ENCODE data around the gene SSNA1.

The SSNA1 gene

GRCh38 chr9:137168904-137169856 lies 19.3 kb upstream of the SSNA1 start:
- DNase-seq, result no peak

DNA sequence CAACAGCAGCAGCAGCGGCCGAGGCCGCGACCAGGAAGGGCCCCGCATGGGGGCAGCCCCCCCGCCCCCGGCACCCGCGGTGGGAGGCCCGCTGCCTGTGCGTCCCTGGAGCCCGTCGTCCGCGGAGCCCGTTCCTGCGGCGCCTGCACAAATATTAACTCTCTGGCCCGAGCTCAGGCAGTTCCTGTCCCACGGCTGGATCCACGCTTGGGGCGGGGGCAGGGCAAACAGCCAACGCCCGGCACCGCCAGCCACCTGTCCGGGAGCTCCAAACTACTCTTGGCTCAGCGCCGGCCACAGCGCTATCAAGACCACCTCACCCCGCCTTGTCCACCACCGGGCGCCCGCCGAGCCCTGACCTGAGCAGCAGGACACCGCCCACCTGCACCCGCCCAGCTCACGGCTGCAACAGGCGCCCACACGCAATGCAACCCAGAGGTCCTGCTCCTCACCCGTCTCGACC lies 18.5 kb upstream of the SSNA1 start, which contains the start of gene LRRC26:
Gene LRRC26, minus strand, starts transcription at position 156 of the 463 bp plus-strand sequence. Its CDS starts 108 bp downstream, at position 48.
- DNase-seq, result no peak

GRCh38 chr9:137170486-137171148 lies 17.9 kb upstream of the SSNA1 start:
- no peak for DNase-seq

DNA sequence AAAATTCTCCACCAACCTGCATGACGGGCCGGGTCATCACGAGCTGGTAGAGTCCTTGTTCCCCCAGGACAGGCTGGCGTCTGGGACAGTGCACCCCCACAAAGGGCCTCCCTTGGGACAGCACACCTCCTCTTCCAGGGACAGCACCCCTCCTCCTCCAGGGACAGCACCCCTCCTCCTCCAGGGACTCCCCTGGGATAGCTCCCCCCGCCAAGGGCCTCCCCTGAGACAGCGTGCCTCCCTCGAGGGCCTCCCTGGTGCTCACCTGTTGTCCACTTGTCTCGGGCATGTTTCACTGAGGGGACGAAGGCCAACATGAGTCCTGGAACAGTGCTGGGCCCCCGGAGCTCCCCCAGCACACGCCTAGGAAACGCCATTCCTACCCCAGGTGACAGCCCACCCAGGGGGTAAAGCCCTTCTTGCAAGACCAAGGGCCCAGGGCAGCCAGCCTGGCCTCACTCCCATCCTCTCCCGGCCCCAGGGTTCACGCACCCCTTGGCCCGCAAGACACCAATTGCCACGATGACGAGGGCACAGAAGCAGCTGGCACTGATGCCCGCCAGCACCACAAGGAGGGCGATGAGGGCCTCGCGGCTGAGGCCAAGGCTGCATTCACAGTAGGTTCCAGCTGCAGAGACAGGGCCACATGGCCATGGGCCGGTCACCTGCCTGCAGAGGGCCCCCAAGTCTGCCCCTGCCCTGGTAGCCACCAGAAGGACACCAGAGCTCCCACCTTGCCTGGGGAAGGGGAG lies 17.2 kb upstream of the SSNA1 start:
- DNase-seq, result no peak

DNA sequence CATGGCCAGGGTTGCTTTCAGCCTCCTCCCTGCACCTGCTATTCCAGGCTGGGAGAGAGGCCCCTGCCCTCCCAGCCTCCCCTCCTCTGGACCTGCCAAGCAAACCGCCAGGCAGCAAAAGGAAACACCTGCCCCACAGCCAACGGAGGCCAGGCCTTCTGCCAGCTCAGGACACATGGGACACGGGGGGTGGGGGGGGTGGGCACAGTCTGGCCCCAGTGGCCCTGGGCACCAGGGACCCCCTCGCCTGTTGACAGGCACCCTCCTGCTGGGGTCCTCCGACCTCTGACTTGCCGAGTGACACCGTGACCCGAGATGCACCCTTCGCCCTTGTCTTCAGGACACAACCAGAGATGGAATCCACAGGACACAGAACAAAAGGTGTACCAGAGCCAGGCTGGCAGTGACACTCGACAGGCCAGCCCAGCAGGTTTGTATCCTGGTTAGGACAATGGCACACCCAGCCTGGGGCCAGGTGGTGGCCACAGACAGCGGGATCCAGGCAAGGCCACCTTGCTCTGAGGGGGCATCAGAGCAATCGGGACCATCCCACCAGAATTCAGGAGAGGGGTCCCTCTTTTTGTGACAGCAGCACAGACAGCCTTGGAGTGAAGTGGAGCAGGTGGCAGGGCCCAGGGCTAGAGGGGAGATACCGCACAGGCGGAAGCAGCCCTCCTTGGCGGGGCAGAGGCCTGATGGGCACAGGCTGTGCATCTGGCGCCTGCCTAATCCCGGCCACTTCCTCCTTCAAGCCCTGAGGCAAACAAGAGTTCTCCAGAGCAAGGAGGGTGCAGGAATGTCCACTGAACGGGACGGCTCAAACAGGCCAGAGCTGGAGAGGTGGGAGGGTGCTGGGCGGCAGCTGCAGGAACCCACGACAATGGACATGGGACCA lies 15.3 kb upstream of the SSNA1 start:
- DNase-seq, result no peak

GRCh38 chr9:137173796-137174664 lies 14.4 kb upstream of the SSNA1 start:
- no peak for DNase-seq

GRCh38 chr9:137174722-137175293 lies 13.7 kb upstream of the SSNA1 start:
- DNase-seq, result no peak

DNA sequence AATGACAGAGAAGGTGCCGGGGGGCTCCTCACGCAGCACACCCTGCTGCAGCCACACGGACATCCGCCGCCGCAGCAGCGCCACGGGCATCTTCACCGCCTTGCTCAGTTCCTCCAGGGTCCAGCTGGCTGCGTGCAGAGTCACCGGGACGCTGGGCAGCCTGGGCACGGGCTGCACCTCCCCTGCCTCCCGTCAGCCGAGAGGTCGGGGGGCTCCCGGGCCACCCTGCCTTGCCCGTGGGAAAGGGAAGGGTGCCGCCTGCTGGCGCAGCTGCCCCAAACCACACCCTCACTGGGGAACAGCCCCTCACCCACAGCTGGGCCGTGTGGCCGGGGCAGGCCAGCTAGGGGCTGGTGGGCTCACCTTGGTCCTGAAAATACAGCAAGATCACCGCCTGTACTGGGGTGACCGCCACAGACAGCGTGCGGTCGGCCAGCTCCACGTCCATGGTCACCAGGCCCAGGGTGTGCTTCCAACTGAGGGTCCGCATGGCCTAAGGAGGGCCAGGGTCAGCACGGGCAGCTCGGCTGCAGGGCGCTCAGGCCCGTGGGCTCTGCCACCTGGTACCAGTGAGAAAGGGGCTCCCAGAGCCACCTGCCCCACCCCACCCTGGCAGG lies 13.0 kb upstream of the SSNA1 start:
- DNase-seq, result peak; percentile 16

DNA sequence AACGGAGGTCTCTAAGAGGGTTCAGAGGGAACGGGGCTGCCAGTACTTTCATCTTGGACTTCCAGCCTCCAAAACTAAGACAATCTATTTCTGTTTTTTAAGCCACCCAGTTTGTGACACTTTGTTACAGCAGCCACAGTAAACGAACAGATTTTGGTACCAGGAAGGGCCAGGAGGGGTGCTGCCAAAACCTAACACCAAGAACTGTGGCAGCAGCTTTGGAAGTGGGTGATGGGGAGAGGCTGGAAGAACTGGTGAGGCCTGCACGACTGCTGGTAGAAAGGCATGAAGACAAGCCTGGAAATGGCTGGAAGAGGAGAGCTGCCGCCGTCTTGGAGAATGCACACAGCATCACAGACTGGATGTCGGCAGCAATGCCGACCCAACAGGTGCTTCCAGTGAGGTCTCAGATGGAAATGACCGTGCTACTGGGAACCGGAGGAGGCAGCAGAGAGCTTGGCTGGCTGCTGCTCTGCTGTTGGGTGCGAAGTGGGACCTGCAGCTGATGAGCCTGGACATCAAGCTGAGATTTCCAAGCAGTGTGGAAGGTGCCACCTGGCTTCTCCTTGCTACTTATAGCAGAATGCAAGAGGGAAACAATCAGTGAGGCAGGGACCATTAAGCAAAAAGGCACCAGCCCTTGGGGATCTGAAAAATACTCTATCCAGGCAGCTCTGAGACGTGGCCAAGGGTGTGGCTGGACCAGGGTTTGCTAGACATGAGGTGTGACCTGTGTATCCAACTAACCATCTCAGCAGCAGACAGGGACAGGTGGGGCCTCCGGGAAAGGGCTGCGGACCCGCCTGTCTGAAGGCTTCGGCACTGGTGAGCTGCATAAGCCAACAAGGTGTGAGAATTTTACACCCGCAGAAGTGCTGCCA lies 11.9 kb upstream of the SSNA1 start:
- no peak for DNase-seq

GRCh38 chr9:137178201-137178938 lies 10.1 kb upstream of the SSNA1 start:
- DNase-seq, result no peak

DNA sequence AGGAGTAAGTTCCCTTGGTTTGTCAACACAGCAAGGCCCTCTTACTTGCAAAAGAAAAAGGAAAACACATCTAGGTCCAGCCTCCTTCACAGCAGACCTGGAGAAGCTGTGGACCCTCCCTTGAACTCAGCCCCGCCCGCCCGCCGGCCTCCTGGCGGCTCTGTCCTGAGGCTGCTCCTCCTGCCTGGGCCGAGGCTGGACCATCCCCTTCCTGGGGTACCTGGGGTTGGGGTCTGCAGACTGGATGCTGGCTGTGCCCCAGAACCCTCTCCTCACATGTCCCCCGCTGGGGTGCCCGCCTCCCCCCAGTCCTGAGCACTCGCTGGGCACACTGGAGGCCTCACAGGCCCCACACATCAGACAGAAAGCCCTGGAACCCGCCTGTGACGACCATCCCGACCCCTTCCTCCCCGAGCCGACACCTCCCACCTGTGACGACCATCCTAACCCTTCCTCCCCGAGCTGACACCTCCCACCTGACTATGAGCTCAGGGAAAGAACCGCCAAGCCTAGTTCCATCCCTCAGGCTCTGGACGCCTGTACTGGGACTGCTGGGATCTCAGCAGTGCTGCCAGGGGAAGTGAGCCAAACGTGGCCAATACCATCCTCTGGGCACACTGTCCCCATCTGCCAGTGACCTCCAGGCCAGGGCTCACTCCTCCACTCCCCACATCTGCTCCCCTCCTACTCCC lies 9.4 kb upstream of the SSNA1 start:
- no peak for DNase-seq

DNA sequence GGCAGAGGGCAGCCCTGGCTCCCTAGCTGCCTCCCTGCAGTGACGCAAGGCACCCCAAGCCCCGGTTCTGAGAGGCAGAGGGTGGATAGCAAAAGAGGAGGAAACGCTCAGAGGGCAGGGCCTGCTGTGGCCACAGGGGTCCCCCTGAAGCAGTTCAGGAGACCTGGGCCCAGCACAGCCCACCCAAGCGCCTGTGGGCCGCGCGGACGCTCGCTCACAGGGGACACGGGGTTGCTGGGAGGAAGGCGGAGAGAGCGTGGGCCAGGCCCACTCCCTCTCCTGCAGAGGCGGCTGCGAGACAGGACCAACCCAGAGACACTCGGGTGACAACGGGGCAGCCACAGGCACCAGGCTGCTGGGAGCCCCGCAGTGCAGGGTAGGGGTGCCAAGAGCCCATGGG lies 8.7 kb upstream of the SSNA1 start:
- no peak for DNase-seq

DNA sequence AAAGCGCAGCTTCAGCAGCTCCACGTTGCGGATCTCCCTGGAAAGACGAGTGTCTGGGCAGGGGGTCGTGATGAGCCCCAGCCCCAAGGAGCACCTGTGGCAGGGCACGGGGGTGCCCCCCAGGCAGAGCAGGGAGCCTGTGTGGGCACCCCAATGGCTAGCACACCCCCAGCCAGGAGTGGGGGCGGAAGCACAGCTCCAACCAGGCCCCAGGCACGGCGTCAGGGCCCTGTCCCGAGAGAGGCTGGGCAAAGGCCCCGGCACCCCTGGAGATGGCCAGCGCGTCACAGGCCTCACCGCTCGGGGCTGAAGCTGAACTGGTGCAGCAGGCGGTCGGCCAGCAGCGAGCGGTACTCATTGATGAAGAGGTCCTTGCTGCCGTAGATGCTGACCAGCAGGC lies 8.0 kb upstream of the SSNA1 start:
- DNase-seq, result no peak

DNA sequence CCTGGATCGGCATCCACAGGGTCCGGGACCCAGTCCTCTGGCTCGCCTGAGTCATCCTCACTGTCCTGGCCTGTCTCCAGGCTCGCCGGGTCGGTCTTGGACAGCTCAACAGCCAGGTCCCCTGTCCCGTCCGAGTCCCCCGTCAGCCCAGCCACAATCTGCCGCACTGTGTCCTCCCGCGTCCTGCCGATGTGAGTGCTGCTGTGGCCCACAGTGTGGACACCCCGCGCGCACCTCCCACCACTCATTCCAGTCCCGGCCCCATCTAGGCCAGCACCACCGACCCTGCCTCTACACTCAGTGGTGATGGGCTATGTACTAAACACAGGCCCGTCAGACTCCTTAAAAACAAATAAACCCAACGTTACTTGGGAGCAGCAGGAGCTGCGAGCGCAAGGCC lies 6.8 kb upstream of the SSNA1 start:
- DNase-seq, result no peak

DNA sequence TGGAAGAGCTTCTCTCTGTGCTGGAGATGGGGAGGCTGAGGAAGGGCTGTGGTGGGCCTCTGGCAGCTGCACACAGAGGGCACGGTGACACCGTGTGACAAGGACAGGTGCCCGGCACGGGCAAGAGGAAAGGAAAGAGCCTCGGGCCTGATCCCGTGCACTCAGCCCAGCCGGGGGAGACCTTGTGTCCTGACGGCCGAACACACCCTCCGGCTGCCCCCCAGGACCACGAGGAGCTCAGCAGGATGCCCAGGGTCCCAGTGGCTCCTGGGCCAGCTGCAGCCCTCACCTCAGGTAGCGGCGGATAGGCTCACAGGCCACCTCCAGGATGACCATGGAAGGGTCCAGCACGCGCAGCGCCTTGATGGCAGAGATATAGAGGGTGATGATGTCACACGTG lies 5.6 kb upstream of the SSNA1 start:
- no peak for DNase-seq

DNA sequence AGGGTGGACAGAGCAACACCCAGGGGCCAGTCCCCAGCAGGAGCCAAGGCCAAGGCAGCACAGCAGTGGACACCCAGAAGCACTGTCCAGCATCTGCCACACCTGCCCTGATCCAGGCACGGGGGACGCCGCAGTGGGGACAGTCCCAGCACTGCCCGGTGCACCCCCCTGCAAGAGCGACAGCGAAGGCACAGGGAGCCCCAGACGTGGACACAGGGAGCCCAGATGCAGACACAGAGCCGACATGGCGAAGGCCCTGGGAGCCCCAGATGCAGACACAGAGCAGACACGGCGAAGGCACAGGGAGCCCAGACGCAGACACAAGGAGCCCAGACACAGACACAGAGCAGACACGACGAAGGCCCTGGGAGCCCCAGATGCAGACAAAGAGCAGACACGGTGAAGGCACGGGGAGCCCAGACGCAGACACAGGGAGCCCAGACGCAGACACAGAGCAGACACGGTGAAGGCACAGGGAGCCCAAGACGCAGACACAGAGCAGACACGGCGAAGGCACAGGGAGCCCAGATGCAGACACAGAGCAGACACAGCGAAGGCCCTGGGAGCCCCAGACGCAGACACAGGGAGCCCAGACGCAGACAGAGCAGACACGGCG lies 4.4 kb upstream of the SSNA1 start:
- DNase-seq, result no peak

Data from central memory CD4-positive, alpha-beta T cell (primary cell).